ACHN (cell line): ENCODE data around the gene KRT35.

ENCODE experiments used
- DNase-seq: peaks from one replicate; pipeline ENCODE4 v3.0.0-alpha.2; 2015
- in situ Hi-C: cut with HindIII; loops from 2 replicates; pipeline ENCODE4 v1.10.0; 2017; ENCODE audit warnings: low sequenced_read_pairs, low pct_ligation_motif_present, low pct_unique_long_range_greater_than_20kb

The KRT35 gene

DNA sequence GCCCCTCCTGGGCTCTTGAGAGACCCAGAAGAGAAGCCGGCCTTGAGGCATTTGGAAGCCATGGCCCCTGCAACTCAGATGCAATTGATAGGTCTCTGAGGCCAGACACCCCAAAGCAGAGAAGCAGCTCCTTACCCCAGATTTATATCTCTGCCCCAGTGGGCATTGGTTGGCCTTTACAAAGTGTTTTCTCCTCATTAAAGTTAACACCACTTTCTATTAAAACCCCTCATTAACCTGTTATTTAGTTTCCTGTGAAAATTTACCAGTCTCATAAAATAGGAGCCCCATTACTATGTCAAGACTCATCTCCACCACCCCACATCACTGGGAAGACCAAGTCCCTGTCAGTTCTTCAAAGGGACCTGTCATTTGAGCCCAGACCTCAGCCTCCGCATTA, at the start of gene KRT35:
KRT35 (minus strand) TSS at position 116 of the 400 bp plus-strand sequence; CDS start at position 62, 54 bp downstream.
- in situ Hi-C loops: no loop called here
- DNase-seq: no peak

DNA sequence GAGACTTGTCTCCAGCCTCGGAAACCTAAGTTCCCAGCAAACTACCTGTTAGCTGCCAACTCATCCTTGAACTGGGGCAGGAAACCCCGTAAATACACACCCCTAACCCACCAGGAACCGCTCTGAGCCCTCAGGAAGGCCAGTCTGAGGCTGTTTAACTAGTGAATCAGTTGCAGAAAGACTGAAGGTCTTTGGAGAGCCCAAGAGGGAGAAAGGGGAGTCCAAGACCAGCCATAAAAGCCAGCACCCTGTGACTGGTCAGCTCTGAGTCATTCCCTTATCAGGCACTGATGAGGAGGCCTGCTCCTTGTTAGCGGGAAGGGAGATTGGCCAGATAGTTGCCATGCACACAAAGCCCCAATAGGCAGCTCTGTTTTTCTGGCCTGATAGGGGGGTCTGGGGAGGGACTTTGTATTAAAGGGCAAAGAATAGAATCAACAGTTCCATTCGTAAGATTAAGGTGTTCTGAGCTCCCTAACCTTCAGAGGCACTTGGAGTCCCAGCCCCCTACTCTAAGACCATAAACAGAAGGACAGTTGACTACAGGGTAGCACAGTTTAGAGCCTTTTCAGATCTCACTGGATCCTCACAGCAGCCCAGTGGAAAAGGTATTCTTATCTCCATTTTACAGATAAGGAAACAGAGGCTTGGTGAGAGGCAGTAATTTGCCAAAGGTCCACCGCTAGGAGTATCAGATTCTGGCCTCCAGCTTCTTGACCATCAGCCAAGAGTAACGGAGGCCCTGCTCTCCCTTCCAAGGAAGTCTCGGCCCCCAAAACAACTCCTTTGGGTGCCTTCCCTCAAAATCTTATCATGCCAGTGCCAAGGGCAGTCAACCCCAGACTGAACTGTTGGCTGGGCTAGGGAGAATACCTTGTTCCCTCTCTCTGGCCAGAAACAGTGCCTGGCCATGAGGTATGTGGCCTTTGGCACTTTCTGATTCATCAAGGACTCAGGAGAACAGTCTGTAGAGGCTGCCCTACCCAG, 49.4 kb upstream of the KRT35 start:
- DNase-seq: peak; percentile 97
- in situ Hi-C loops: no loop called here

DNA sequence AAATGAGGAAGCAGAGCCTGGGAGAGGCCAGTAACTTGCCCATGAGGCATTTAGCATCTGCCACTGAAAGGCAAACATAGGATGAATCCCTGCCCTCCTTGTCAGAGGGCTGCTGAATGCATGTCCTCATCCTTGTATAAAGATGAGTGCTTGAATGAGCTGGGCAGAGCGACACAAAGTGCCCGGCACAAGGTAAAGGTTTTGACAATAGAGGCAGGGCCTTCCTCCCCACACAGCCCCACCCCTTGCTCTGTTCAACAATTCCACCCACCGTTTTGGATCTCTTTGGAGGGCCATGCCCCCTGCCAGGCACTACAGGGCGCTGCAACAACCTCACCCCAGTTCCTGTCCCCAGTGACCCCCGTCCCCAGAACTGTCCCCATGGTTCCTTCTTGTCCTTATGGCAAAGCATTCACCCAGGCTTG, 48.6 kb upstream of the KRT35 start:
- DNase-seq: peak; percentile 14
- in situ Hi-C loops: no loop called here

DNA sequence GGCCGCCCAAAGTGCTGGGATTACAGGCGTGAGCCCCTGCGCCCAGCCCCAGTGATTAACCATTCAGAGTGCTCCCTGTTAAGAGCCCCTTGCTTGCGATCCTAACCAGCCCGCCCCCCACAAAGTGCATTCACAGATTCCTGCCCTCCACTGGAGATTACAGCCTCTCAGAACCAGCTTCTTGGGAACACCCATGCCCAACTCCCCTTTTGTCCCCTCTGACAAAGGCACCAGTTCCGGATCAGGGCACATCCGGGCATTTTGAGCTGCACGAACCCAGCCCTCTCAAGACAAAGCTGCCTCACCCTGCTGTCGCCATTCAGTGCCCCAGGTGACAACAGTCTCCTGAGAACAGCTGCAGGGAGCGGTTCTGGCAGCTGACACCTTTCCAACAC, 48.0 kb upstream of the KRT35 start:
- in situ Hi-C loops: no loop called here
- DNase-seq: no peak

DNA sequence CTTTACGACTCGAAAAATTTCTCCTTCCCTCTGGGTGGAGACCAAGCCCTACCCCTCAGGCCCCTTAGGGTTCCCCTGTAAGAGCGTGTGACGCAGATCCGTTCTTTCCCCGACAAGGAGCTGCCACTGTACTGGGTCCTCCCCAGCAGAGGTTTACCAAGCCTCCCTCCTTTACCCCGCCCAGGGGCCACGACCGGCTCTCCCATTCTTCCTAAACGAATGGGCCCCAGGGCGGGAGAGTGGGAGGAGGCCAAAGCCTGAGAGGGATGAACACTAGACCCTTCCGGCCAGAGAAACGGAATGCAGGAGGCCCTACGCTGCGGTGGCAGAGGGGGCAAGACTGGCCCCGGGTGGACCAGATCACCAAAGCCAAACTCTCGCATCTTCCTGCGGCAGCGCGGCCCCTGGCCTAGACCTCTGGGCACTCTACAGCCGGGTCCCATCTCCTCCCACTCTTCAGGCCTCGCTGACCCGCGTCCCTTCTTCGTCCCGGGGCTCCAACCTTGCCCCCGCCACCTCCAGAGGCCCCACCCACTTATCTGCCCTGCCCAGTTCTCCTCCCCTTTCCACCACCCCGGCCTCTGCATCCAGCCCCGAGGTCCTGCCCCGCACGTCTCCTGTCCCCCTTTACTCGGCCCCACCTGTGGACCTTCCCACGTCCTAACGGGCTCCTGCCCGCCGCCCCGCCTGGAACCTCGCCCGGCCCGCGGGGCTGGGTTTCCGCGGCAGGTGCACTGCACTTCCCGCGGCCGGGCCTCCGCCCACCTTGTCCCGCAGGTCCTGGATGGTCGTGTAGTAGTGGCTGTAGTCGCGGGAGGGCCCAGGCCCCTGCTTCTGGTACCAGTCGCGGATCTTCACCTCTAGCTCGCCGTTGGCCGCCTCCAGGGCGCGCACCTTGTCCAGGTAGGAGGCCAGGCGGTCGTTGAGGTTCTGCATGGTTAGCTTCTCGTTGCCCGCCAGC, 46.4 kb upstream of the KRT35 start:
- in situ Hi-C loops: no loop called here
- DNase-seq: peak; percentile 58

DNA sequence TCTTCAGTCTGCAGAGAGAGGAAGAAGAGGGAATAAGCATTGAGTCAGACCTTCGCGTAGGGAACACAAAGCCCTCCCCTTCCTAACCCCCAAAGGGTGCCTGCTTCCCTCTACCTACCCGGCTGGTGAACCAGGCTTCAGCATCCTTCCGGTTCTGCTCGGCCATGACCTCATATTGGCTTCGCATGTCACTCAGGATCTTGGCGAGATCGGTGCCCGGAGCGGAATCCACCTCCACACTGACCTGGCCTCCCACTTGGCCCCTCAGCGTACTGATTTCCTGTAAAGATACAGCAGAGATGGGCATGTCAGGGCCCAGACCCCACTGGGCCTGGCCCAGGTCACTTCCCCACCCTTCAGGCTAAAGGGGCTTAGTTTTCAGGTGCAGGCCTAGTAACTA, 43.3 kb upstream of the KRT35 start:
- in situ Hi-C loops: no loop called here
- DNase-seq: no peak

DNA sequence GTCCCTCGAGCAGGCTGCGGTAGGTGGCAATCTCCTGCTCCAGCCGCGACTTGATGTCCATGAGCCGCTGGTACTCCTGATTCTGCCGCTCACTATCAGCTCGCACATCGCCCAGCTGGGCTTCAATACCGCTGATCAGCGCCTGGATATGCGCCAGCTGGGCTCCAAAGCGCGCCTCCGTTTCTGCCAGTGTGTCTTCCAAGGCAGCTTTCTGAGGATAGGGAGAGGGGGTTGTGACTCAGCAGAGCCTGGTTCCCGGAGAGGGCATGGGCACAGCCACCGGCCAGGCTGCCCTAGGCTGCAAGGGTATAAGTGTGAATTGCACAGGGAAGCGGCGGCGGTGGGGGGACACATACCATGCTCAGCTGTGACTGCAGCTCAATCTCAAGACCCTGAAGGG, 42.8 kb upstream of the KRT35 start:
- in situ Hi-C loops: no loop called here
- DNase-seq: no peak

DNA sequence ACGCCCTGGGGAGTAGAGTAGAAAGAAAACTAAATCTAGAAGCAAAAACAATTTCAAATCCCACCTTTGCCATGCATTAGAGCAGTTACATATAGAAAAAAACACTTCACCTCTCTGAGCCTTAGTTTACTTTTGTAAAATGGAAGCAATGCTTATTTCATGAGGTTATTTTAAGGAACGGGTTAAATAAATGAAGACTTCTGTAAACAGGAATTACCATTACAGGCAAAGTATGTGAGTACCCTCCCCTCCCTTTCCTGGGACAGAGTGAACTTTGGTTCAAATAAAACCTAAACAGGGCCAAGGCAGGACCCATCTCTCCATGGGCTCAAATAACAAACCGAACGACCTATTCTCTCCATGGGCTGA, 42.3 kb upstream of the KRT35 start:
- in situ Hi-C loops: no loop called here

DNA sequence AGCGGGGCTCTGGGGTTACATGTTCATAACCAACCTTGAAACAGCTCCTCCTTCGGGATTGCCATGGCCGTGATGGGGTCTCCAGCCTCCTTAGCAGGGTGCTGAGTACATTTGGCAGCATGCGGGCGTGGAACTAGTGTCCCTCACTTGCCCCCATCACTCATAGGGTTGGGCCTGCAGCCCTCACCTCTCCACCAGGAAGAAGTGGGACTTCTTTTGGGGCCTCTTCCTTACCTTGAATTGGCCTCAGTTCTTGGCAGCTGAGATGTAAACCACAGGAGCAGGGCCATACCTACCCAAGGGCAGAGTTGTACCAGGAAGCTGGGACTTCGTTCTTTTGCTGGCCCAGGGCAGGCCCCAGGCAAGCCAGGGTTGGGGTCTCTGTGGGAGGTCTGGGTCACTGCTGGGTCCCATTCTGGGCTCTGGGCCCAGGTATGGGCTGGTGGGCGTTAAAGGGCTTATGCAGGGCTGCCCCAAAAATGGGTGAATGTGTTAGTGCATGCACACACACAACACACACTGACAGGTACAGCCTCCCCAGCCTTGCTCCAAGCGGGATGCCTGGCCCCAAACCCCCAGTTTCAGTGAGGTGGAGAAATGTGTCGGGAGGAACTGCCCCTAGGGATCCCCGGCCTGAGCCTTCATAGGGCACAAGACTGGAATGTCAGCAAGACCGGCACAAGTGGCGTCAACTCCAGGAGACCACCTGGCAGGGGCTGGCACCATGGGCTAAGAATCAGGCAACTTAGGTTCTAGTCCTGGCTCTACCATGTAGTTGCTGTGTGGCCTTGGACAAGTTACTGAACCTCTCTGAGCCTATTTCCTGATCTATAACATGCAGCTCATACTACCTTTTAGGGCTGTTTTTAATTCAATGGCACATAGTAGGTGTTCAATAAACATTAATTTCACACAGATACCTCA, 41.6 kb upstream of the KRT35 start:
- in situ Hi-C loops: no loop called here
- DNase-seq: peak; percentile 40

More for the DNA sequence above, 42.3 kb upstream of the KRT35 start:
- DNase-seq: no peak

DNA sequence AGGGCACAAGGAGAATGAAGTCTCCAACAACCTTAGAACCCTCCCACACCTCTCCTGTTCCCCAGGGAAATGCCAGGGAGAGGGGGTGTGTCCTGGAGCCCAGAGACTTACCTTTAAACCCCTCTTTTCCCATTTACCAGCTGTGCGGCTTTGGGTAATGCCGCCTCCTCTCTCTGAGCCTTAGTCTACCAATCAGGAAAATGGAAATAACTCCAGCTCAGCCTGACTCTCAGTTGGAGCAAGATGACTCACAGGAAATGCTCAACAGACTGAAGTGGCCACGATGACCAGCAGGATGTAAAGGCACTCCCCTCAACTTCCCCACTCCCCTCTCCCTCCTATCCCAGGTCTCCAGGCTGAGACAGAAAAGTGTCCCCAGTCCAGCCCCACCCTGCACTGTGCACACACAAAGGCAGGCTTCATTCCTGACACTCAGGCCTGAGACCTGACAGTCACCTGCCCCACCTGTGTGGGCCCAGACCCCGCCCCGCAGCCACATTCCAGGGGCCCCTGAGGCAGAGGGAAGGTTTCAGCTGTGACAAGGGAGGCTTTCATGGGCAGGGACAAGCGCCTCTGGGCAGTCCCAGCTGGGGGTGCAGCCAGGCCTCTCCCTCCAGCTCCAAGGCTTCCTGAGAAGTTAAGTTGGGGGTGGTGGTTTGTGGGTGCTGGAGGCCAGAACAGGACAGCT, 40.8 kb upstream of the KRT35 start:
- in situ Hi-C loops: no loop called here
- DNase-seq: peak; percentile 91

DNA sequence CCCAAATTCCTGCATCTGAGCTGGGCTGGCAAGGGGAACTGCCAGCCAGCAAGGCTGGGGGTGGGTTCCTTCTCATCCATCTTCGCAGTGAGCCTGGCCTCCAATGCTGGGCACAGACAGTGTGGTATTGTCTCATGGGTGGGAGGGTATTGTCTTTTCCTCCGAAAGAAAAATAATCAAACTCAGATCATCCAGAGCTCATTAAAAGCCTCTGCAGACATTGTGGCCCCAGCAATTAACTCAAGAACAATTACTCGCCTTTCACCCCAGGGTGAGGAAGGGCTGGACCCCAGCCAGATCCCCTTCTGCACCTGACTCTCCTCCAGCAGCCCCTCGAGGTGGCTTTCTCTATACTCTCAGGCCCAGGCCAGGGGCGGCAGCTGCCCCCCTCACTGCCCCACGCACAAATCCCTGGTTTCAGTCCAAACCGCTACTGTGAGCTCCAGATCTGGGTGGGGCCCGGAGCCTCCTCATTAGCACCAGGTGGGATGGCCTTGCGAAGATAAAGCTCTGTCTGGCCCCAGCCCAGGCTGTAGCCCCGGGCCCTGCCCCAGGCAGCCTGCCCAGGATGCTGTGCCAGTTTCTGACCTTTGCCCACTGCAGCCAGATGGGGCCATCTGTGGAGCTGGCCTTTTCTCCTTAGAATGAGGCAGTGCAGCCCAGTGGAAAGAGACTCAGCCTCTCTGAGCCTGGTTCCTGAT, 40.0 kb upstream of the KRT35 start:
- in situ Hi-C loops: no loop called here
- no peak for DNase-seq

DNA sequence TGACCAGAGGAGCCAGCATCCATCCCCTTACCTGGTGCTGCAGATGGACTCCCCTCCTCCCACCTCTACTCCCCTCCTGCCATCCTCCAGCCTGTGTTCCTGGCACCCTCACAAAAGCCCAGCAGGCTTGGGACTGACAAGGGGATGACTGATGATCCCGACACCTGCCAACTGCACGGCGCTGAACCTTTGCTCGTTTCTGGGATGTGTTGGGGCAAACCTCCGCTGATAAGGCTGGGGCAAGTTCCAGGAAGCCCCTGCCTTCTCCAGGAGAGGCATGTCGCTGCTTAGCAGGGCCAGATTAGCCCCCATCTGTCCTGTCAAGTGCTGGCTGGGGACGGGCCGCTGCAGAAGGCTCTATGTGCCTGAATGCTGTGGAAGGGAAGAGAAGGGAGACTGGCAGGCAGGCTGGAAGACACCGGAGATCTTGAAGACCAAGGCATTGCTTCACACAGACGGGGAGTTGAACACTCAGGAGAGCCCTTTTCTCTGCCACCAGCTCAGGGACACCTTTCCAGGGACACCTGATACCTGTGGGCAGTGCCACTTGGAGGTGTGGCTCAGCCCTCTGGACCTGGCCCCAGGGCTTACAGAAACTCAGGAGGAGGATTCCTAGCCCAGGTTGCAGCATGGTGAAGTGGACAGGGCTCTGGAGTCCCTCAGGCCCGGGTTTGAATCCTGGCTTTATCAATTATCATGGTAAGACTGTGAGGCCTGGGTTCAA, 38.7 kb upstream of the KRT35 start:
- in situ Hi-C loops: no loop called here
- DNase-seq: no peak

DNA sequence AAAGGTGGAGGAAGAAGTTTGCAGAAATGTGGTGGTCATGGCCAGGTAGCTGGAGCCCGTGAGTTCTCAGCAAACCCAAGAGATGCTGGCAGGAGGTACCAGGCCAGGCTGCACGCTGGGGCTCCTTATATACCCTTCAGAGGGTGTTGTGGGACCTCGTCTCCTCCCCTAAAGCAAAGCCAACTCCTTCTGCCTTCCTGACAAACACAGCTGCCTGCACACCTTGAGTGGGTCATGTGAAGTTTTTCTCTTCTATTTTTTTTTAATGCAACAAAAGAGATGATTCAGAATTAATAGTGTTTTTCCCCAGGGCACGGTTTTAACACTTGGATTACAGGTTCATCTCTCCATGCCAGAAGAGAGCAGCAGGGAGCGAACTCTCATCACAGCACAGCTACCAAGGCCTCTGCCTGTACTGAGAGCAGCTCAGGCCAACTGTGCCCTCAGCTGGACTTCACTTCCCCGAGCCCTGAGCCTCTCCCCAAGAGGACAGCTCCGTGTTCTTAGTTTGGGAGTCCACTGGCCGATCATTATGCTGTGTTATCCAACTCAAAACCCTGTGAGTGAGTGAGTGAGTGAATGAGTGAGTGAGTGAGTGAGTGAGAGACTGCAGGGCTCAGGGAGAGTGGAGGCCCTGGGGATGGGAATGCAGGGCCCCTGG, 38.0 kb upstream of the KRT35 start, which contains the start of gene KRT15:
KRT15 (minus strand) TSS at position 102 of the 661 bp plus-strand sequence; CDS start at position 39, 63 bp downstream.
- peak; percentile 27 for DNase-seq
- in situ Hi-C loops: no loop called here

DNA sequence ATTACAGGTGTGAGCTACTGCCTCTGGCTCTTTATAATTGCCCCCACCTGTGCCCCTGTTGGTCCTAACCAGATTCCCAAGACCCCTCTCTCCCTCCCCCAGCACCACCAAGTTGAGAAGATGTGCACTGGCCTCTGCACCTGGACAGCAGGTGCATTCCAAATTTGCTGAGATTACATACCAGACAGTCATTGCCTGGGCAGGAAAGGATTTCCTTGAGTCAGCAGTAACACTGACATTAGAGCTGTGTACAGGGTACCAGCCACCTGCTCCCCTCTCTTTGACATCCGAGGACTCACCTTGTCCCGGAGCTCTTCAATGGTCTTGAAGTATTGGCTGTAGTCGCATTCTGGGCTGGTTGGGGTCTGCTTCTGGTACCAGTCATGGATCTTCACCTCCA, 37.1 kb upstream of the KRT35 start:
- DNase-seq: no peak
- in situ Hi-C loops: no loop called here

DNA sequence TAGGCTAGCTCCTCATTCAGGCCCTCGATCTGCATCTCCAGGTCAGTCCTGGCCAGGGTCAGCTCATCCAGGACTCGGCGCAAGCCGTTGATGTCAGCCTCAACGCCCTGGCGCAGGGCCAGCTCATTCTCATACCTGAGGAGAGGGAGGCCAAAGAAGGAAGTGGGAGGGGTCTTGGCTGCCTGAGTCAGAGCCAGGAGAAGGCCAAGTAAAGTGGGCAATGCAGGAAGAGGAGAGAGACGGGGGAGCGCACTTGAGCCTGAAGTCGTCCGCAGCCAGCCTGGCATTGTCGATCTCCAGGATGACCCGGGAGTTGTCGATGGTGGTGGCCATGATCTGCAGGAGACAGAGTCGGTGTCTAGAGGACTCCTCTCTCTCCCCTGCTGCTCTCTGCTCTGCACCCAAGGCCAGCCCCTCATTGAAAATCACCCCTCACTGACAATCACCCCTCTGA, 35.9 kb upstream of the KRT35 start:
- DNase-seq: no peak
- in situ Hi-C loops: no loop called here
